H9 (cell line): ENCODE measurements around the gene LPAR1. TPM values are rescaled to one million over a fixed set of nuclear protein-coding genes. Genes with fewer than 3 reads are reported as not detected.

Source experiments
- DNase-seq: peaks from one replicate; pipeline ENCODE4 v3.0.0-alpha.2; 2017
- H2AFZ ChIP-seq: one replicate; pipeline ENCODE4 v1.6.1; 2013; ENCODE audit warnings: mild to moderate bottlenecking, low read length, control low read depth, moderate library complexity
- H2AK5ac ChIP-seq: 2 replicates; pipeline ENCODE4 v1.6.1; 2013; ENCODE audit warnings: low read length, control low read depth, mixed read lengths; ENCODE audit not compliant: insufficient read length
- H2BK120ac ChIP-seq: one replicate; pipeline ENCODE4 v1.6.1; 2013; ENCODE audit warnings: low read depth, mild to moderate bottlenecking, low read length, control low read depth, inconsistent platforms; ENCODE audit not compliant: poor library complexity, severe bottlenecking
- H2BK12ac ChIP-seq: 2 replicates; pipeline ENCODE4 v1.6.1; 2013; ENCODE audit warnings: low read length, control low read depth, mixed read lengths, low read depth; ENCODE audit not compliant: insufficient read length
- H2BK15ac ChIP-seq: 2 replicates; pipeline ENCODE4 v1.6.1; 2013; ENCODE audit warnings: low read depth, low read length, control low read depth
- H2BK20ac ChIP-seq: one replicate; pipeline ENCODE4 v1.6.1; 2013; ENCODE audit warnings: low read depth, mild to moderate bottlenecking, low read length, control low read depth, inconsistent platforms; ENCODE audit not compliant: poor library complexity, severe bottlenecking
- H2BK5ac ChIP-seq: 2 replicates; pipeline ENCODE4 v1.6.1; 2013; ENCODE audit warnings: low read length, control low read depth, mixed read lengths; ENCODE audit not compliant: insufficient read length
- H3K14ac ChIP-seq: 2 replicates; pipeline ENCODE4 v1.6.1; 2013; ENCODE audit warnings: low read length, control low read depth; ENCODE audit not compliant: insufficient read depth
- H3K18ac ChIP-seq: 2 replicates; pipeline ENCODE4 v1.6.1; 2013; ENCODE audit warnings: low read depth, mild to moderate bottlenecking, mixed read lengths, low read length, control low read depth; ENCODE audit not compliant: insufficient read length
- H3K23ac ChIP-seq: 2 replicates; pipeline ENCODE4 v1.6.1; 2013; ENCODE audit warnings: low read length, control low read depth, mixed read lengths, low read depth; ENCODE audit not compliant: insufficient read length
- H3K23me2 ChIP-seq: 2 replicates; pipeline ENCODE4 v1.6.1; 2013; ENCODE audit warnings: low read depth, mild to moderate bottlenecking, mixed read lengths, low read length, control low read depth; ENCODE audit not compliant: insufficient read length, poor library complexity, severe bottlenecking
- H3K27ac ChIP-seq: 2 replicates; pipeline ENCODE4 v1.5.1; 2013; ENCODE audit warnings: low read length, control low read depth, mixed read lengths, low read depth; ENCODE audit not compliant: insufficient read length
- H3K27me3 ChIP-seq: 2 replicates; pipeline ENCODE4 v1.6.1; 2013; ENCODE audit warnings: low read length, control low read depth, inconsistent platforms; ENCODE audit not compliant: insufficient read depth
- H3K4ac ChIP-seq: 2 replicates; pipeline ENCODE4 v1.6.1; 2013; ENCODE audit warnings: low read depth, mild to moderate bottlenecking, control low read depth, inconsistent platforms, low read length, moderate library complexity
- H3K4me1 ChIP-seq: 2 replicates; pipeline ENCODE4 v1.6.1; 2013; ENCODE audit warnings: low read length, control low read depth, inconsistent platforms; ENCODE audit not compliant: insufficient read depth
- H3K4me2 ChIP-seq: 2 replicates; pipeline ENCODE4 v1.6.1; 2013; ENCODE audit warnings: low read length, control low read depth, mixed read lengths; ENCODE audit not compliant: insufficient read length, insufficient read depth
- H3K56ac ChIP-seq: 2 replicates; pipeline ENCODE4 v1.6.1; 2013; ENCODE audit warnings: low read depth, mild to moderate bottlenecking, mixed read lengths, low read length, control low read depth; ENCODE audit not compliant: insufficient read length
- H3K79me1 ChIP-seq: 2 replicates; pipeline ENCODE4 v1.6.1; 2013; ENCODE audit warnings: low read depth, mild to moderate bottlenecking, moderate library complexity, low read length, control low read depth, inconsistent platforms; ENCODE audit not compliant: insufficient read depth, poor library complexity, severe bottlenecking
- H3K79me2 ChIP-seq: 2 replicates; pipeline ENCODE4 v1.6.1; 2013; ENCODE audit warnings: low read length, control low read depth, inconsistent platforms; ENCODE audit not compliant: insufficient read depth
- H3K9ac ChIP-seq: 2 replicates; pipeline ENCODE4 v1.6.1; 2013; ENCODE audit warnings: low read length, control low read depth, mixed read lengths; ENCODE audit not compliant: insufficient read length; ENCODE audit errors: extremely low read depth
- H3K9me3 ChIP-seq: one replicate; pipeline ENCODE4 v1.6.1; 2013; ENCODE audit warnings: low read depth, low read length, inconsistent platforms; ENCODE audit not compliant: control insufficient read depth
- H3T11ph ChIP-seq: one replicate; pipeline ENCODE4 v1.6.1; 2013; ENCODE audit warnings: mild to moderate bottlenecking, low read length, control low read depth, inconsistent platforms
- H4K20me1 ChIP-seq: one replicate; pipeline ENCODE4 v1.6.1; 2013; ENCODE audit not compliant: control insufficient read depth, insufficient read length, insufficient read depth
- H4K5ac ChIP-seq: 2 replicates; pipeline ENCODE4 v1.6.1; 2013; ENCODE audit warnings: low read depth, mild to moderate bottlenecking, mixed read lengths, low read length, control low read depth; ENCODE audit not compliant: insufficient read length
- H4K8ac ChIP-seq: replicated peaks from 2 replicates; pipeline ENCODE4 v1.6.1; 2013; ENCODE audit warnings: low read length, control low read depth, mixed read lengths, low read depth; ENCODE audit not compliant: insufficient read length
- H4K91ac ChIP-seq: 2 replicates; pipeline ENCODE4 v1.6.1; 2013; ENCODE audit warnings: low read depth, mild to moderate bottlenecking, moderate library complexity, mixed read lengths, low read length, control low read depth; ENCODE audit not compliant: insufficient read length
- H3K27ac Mint-ChIP-seq, 3 experiments: 2 replicates in 2 of 3; 3 replicates in 1 of 3; pipeline ENCODE4 v1.8.0; 2020 to 2021; ENCODE audit warnings: mixed read lengths in 3 of 3, mild to moderate bottlenecking in 1 of 3, moderate library complexity in 1 of 3
- H3K27me3 Mint-ChIP-seq: 2 replicates; pipeline ENCODE4 v1.8.0; 2021; ENCODE audit warnings: low read depth, mild to moderate bottlenecking, moderate library complexity, mixed read lengths
- H3K36me3 Mint-ChIP-seq, 3 experiments: 2 replicates in 2 of 3; 3 replicates in 1 of 3; pipeline ENCODE4 v1.8.0; 2020 to 2021; ENCODE audit warnings: low read depth in 3 of 3, mixed read lengths in 3 of 3; ENCODE audit not compliant: insufficient read depth in 1 of 3
- H3K4me1 Mint-ChIP-seq, 2 experiments: 2 replicates each; pipeline ENCODE4 v1.8.0; 2020; ENCODE audit warnings: mixed read lengths in 2 of 2
- H3K4me3 Mint-ChIP-seq, 2 experiments: 2 replicates in 1 of 2; 3 replicates in 1 of 2; pipeline ENCODE4 v1.8.0; 2020 to 2021; ENCODE audit warnings: mild to moderate bottlenecking in 2 of 2, mixed read lengths in 2 of 2, moderate library complexity in 1 of 2
- H3K9me3 Mint-ChIP-seq, 2 experiments: 2 replicates in 1 of 2; 3 replicates in 1 of 2; pipeline ENCODE4 v1.8.0; 2020; ENCODE audit warnings: mild to moderate bottlenecking in 2 of 2, mixed read lengths in 2 of 2, moderate library complexity in 1 of 2
- WGBS: extraction: QIAGEN DNeasy Blood & Tissue Kit; methylation state at CpG from one replicate; pipeline ENCODE4 v1.1.7; 2013; ENCODE audit warnings: missing lambda C conversion rate, low lambda C conversion rate, mixed read lengths; ENCODE audit not compliant: insufficient read length; ENCODE audit errors: extremely low coverage; 5-methylcytosine and 5-hydroxymethylcytosine counted together
- total RNA-seq: library from RNA; stranded (reverse); gene quantifications from 2 replicates; pipeline ENCODE4 v1.2.1, GENCODE V29; 2021
- TF ChIP-seq, protein P1 (sequence below): fragments of 200-600 bp; sonication (generic); conservative IDR thresholded peaks from 3 replicates; pipeline ENCODE4 v1.8.0; 2021; ENCODE audit warnings: antibody characterized with exemption, mild to moderate bottlenecking

LPAR1 gene
- total RNA-seq, 1 experiment from 2014 or later: 1.3 TPM

DNA sequence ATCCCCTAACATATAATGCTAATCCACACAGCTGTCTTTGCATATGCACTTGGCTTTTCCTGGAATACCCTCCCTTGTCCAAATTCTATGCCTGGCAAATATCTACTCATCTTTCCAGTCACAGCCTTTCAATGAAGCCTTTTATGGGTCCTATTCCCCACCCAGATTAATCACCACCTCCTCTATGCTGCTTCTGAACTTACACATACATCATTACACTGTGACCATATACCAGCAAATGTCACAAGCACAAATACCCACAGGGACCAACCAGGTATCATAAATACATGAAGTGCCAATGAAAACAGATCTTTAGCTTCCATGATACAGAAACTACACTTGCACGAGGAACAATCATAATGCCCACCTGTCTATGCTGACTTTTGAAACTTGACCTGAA is 22.3 kb downstream of the LPAR1 start:
- Mint-ChIP-seq H3K4me1 (no peaks in the 10 kb centered on the region), H3K27ac (no peak overlapping the region), H3K27me3 (no peaks in the 10 kb centered on the region), H3K4me3 (no peak overlapping the region), H3K36me3 (no peaks in the 10 kb centered on the region), H3K9me3 (no peaks in the 10 kb centered on the region)
- Histone ChIP-seq H4K91ac (no peak overlapping the region), H3K27ac (no peak overlapping the region), H3K9ac (no peak overlapping the region), H3K4ac (no peak overlapping the region), H4K5ac (no peak overlapping the region), H3K23me2 (no peaks in the 10 kb centered on the region), H2AFZ (no peak overlapping the region), H2BK15ac (no peak overlapping the region), H3K9me3 (no peaks in the 10 kb centered on the region), H3K79me1 (no peaks in the 10 kb centered on the region), H3K4me1 (no peaks in the 10 kb centered on the region), H2BK12ac (no peak overlapping the region), H3K18ac (no peak overlapping the region), H2AK5ac (no peak overlapping the region), H2BK5ac (no peak overlapping the region), H4K8ac (no peak overlapping the region), H3K14ac (no peak overlapping the region), H4K20me1 (no peaks in the 10 kb centered on the region), H3K4me2 (no peak overlapping the region), H3T11ph (no peak overlapping the region), H3K56ac (no peak overlapping the region), H3K23ac (no peak overlapping the region), H2BK120ac (no peak overlapping the region), H3K27me3 (no peaks in the 10 kb centered on the region), H2BK20ac (no peak overlapping the region), H3K79me2 (no peaks in the 10 kb centered on the region)
- DNase-seq: no peak
- no CpG with 5 or more reads among the region's 1 CpG for WGBS
- TF ChIP-seq, protein P1, sequence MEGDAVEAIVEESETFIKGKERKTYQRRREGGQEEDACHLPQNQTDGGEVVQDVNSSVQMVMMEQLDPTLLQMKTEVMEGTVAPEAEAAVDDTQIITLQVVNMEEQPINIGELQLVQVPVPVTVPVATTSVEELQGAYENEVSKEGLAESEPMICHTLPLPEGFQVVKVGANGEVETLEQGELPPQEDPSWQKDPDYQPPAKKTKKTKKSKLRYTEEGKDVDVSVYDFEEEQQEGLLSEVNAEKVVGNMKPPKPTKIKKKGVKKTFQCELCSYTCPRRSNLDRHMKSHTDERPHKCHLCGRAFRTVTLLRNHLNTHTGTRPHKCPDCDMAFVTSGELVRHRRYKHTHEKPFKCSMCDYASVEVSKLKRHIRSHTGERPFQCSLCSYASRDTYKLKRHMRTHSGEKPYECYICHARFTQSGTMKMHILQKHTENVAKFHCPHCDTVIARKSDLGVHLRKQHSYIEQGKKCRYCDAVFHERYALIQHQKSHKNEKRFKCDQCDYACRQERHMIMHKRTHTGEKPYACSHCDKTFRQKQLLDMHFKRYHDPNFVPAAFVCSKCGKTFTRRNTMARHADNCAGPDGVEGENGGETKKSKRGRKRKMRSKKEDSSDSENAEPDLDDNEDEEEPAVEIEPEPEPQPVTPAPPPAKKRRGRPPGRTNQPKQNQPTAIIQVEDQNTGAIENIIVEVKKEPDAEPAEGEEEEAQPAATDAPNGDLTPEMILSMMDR: no peak
